NCI-H2029 treated with DMSO at 0.1 percent for 48 hours (cell line): Measurements from ENCODE around the gene MACROD1.

ENCODE experiments used
- DNase-seq: peaks from one replicate; lab custom pipeline; 2025; lab: John Stamatoyannopoulos, UW

The MACROD1 gene

GRCh38 chr11:64074239-64074638 lies 91.7 kb downstream of the MACROD1 start:
- no peak for DNase-seq

- DNase-seq: no peak
Measured at GRCh38 chr11:64073542-64073941, 92.4 kb downstream of the MACROD1 start.

GRCh38 chr11:64072871-64073270 lies 93.0 kb downstream of the MACROD1 start:
- DNase-seq: no peak

GRCh38 chr11:64072403-64072802 lies 93.5 kb downstream of the MACROD1 start:
- DNase-seq: no peak

- no peak for DNase-seq
Measured at GRCh38 chr11:64071849-64072248, 94.1 kb downstream of the MACROD1 start.

- no peak for DNase-seq
Measured at GRCh38 chr11:64070314-64070681, 95.6 kb downstream of the MACROD1 start.

GRCh38 chr11:64069401-64070313 lies 96.3 kb downstream of the MACROD1 start:
- DNase-seq: no peak

GRCh38 chr11:64068705-64069400 lies 97.1 kb downstream of the MACROD1 start:
- no peak for DNase-seq

GRCh38 chr11:64067230-64067993 lies 98.5 kb downstream of the MACROD1 start:
- DNase-seq: no peak

- DNase-seq: no peak
Measured at GRCh38 chr11:64065712-64066111, 100.2 kb downstream of the MACROD1 start.

- DNase-seq: no peak
Measured at GRCh38 chr11:64065141-64065465, 100.8 kb downstream of the MACROD1 start.

- DNase-seq: no peak
Measured at GRCh38 chr11:64064374-64065140, 101.4 kb downstream of the MACROD1 start.

- no peak for DNase-seq
Measured at GRCh38 chr11:64063777-64064176, 102.1 kb downstream of the MACROD1 start.

- DNase-seq: no peak
Measured at GRCh38 chr11:64062185-64063039, 103.5 kb downstream of the MACROD1 start.

GRCh38 chr11:64060861-64061444 lies 105.0 kb downstream of the MACROD1 start:
- DNase-seq: no peak

- no peak for DNase-seq
Measured at GRCh38 chr11:64060263-64060860, 105.6 kb downstream of the MACROD1 start.

GRCh38 chr11:64059339-64060140 lies 106.4 kb downstream of the MACROD1 start:
- DNase-seq: no peak

GRCh38 chr11:64058494-64058893 lies 107.4 kb downstream of the MACROD1 start:
- peak; percentile 30 for DNase-seq

- no peak for DNase-seq
Measured at GRCh38 chr11:64057890-64058289, 108.0 kb downstream of the MACROD1 start.
